Stimulated activated CD4-positive, alpha-beta T cell treated with anti-CD3 and anti-CD28 coated beads, Interleukin-12 subunit alpha, Interleukin-12 subunit beta, amount 100 ng/mL, for 4 hours (primary cell): ENCODE measurements around the gene CHD5.

Experiments
- DNase-seq: peaks from one replicate; pipeline ENCODE4 v3.0.0-alpha.2; 2020

The CHD5 gene

GRCh38 chr1:6109688-6110087 is 70.4 kb downstream of the CHD5 start:
- DNase-seq: no peak

- DNase-seq: peak; percentile 25
These were observed 71.0 kb downstream of the CHD5 start for GRCh38 chr1:6108937-6109614.

GRCh38 chr1:6108476-6108875 is 71.6 kb downstream of the CHD5 start:
- DNase-seq: no peak

GRCh38 chr1:6107409-6108356 is 72.4 kb downstream of the CHD5 start:
- DNase-seq: no peak

GRCh38 chr1:6106977-6107376 is 73.1 kb downstream of the CHD5 start:
- DNase-seq: no peak

GRCh38 chr1:6106321-6106731 is 73.8 kb downstream of the CHD5 start:
- no peak for DNase-seq

- no peak for DNase-seq
These were observed 74.4 kb downstream of the CHD5 start for GRCh38 chr1:6105763-6106162.

GRCh38 chr1:6105218-6105679 is 74.9 kb downstream of the CHD5 start:
- DNase-seq: no peak

- DNase-seq: no peak
These were observed 75.5 kb downstream of the CHD5 start for GRCh38 chr1:6104631-6105030.

GRCh38 chr1:6103854-6104530 is 76.1 kb downstream of the CHD5 start:
- no peak for DNase-seq

GRCh38 chr1:6103111-6103853 is 76.8 kb downstream of the CHD5 start:
- DNase-seq: no peak

- no peak for DNase-seq
These were observed 77.6 kb downstream of the CHD5 start for GRCh38 chr1:6102532-6102845.

- DNase-seq: no peak
These were observed 78.1 kb downstream of the CHD5 start for GRCh38 chr1:6101826-6102531.

GRCh38 chr1:6100861-6101783 is 79.0 kb downstream of the CHD5 start:
- no peak for DNase-seq

- no peak for DNase-seq
These were observed 80.0 kb downstream of the CHD5 start for GRCh38 chr1:6099787-6100765.

GRCh38 chr1:6099297-6099696 is 80.8 kb downstream of the CHD5 start:
- DNase-seq: no peak

GRCh38 chr1:6098303-6099215 is 81.6 kb downstream of the CHD5 start:
- no peak for DNase-seq

- no peak for DNase-seq
These were observed 82.3 kb downstream of the CHD5 start for GRCh38 chr1:6097824-6098223.

GRCh38 chr1:6097117-6097595 is 83.0 kb downstream of the CHD5 start:
- no peak for DNase-seq
